NCI-H1092 treated with DMSO at 0.1 percent for 48 hours (cell line): Measurements from ENCODE around the gene KRTAP6-3.

ENCODE experiments used
- DNase-seq: peaks from one replicate; lab custom pipeline; 2025; lab: John Stamatoyannopoulos, UW

The KRTAP6-3 gene

GRCh38 chr21:30592140-30592539 is at the start of gene KRTAP6-3:
KRTAP6-3 (plus strand) TSS chr21:30592440; CDS start chr21:30592446, 6 bp downstream.
- DNase-seq, result no peak

GRCh38 chr21:30552782-30553181 is 39.5 kb upstream of the KRTAP6-3 start:
- DNase-seq, result no peak

GRCh38 chr21:30555095-30555494 is 37.1 kb upstream of the KRTAP6-3 start:
- DNase-seq, result no peak

GRCh38 chr21:30561264-30561895 is 30.9 kb upstream of the KRTAP6-3 start, which contains the start of gene KRTAP19-7:
KRTAP19-7 (minus strand) TSS chr21:30561314; CDS start chr21:30561289, 25 bp downstream.
- DNase-seq, result no peak

GRCh38 chr21:30561957-30562356 is 30.3 kb upstream of the KRTAP6-3 start:
- DNase-seq, result no peak

- DNase-seq, result no peak
Measured at GRCh38 chr21:30563072-30563471, 29.2 kb upstream of the KRTAP6-3 start.

GRCh38 chr21:30563630-30564029 is 28.6 kb upstream of the KRTAP6-3 start:
- DNase-seq, result no peak

- DNase-seq, result no peak
Measured at GRCh38 chr21:30567617-30568016, 24.6 kb upstream of the KRTAP6-3 start.

GRCh38 chr21:30577766-30578165 is 14.5 kb upstream of the KRTAP6-3 start:
- DNase-seq, result no peak

- no peak for DNase-seq
Measured at GRCh38 chr21:30579346-30579745, 12.9 kb upstream of the KRTAP6-3 start.

- no peak for DNase-seq
Measured at GRCh38 chr21:30580132-30580531, 12.1 kb upstream of the KRTAP6-3 start.

GRCh38 chr21:30582870-30583269 is 9.4 kb upstream of the KRTAP6-3 start:
- no peak for DNase-seq

- DNase-seq, result no peak
Measured at GRCh38 chr21:30590297-30590696, 1.9 kb upstream of the KRTAP6-3 start, which contains the start of gene KRTAP22-2. KRTAP22-2 (minus strand) TSS chr21:30590397.

- DNase-seq, result no peak
Measured at GRCh38 chr21:30598802-30599201, 6.6 kb downstream of the KRTAP6-3 start, which contains the start of gene KRTAP6-2. KRTAP6-2 (minus strand) TSS chr21:30598902; CDS start chr21:30598874, 28 bp downstream.

- no peak for DNase-seq
Measured at GRCh38 chr21:30600787-30601186, 8.5 kb downstream of the KRTAP6-3 start, which contains the start of gene KRTAP22-1. KRTAP22-1 (plus strand) TSS chr21:30601087.

- DNase-seq, result no peak
Measured at GRCh38 chr21:30605968-30606367, 13.7 kb downstream of the KRTAP6-3 start.

- no peak for DNase-seq
Measured at GRCh38 chr21:30612132-30612531, 19.9 kb downstream of the KRTAP6-3 start.

- DNase-seq, result no peak
Measured at GRCh38 chr21:30613836-30614235, 21.6 kb downstream of the KRTAP6-3 start, which contains the start of gene KRTAP6-1. KRTAP6-1 (minus strand) TSS chr21:30613930; CDS start chr21:30613904, 26 bp downstream.

GRCh38 chr21:30615199-30615598 is 23.0 kb downstream of the KRTAP6-3 start:
- no peak for DNase-seq

GRCh38 chr21:30616125-30616524 is 23.9 kb downstream of the KRTAP6-3 start, which contains the start of gene KRTAP20-1:
KRTAP20-1 (plus strand) TSS chr21:30616425; CDS start chr21:30616455, 30 bp downstream.
- DNase-seq, result no peak

- DNase-seq, result no peak
Measured at GRCh38 chr21:30620080-30620479, 27.8 kb downstream of the KRTAP6-3 start.

- DNase-seq, result no peak
Measured at GRCh38 chr21:30620522-30620921, 28.3 kb downstream of the KRTAP6-3 start, which contains the start of gene KRTAP20-4. KRTAP20-4 (plus strand) TSS chr21:30620627.

- DNase-seq, result no peak
Measured at GRCh38 chr21:30623362-30623761, 31.1 kb downstream of the KRTAP6-3 start.
